Posterior vena cava (tissue), 2 donors: ENCODE data around the gene PNCK. TPM values are rescaled to one million over a fixed set of nuclear protein-coding genes. Genes with fewer than 3 reads are reported as not detected.
"Not testable (repeated sequence)": the region's sequence is repeated elsewhere in the genome, so short reads cannot be mapped to it uniquely, and the experiment has no call there.

ENCODE experiments used
- DNase-seq: peaks from one replicate; pipeline ENCODE4 v3.0.0-alpha.2; 2020; ENCODE audit warnings: low spot score
- intact Hi-C, 2 donors: fragments of 100-400 bp; cut with DNase I; formaldehyde crosslinking; loops; one replicate each; pipeline versions ENCODE4 v1.14.1 to v1.14.2; 2022 to 2023
- total RNA-seq, 2 donors: library from RNA; stranded (reverse); fragmentation: NEBNext Ultra II Directional; extraction: Animal tissue kit (Norgen Biotek cat#: 25700); gene quantifications; one replicate each; pipeline ENCODE4 v1.2.1, GENCODE V29; 2021
- donor health status: DM: yes; HTN: yes; CAD: no.
- donor health status: DM: yes; HTN: yes; CAD: no.

The PNCK gene
- total RNA-seq, 2 donors from 2014 or later: 41.1 to 58.9 TPM

- intact Hi-C loops: loop anchor here in 1 of 2 donors (10.0 kb wide), 1 partner anchor 86 kb away; no protein-coding TSS in a partner anchor
These were observed 27.4 kb upstream of the PNCK start for GRCh38 chrX:153700967-153701366.

DNA sequence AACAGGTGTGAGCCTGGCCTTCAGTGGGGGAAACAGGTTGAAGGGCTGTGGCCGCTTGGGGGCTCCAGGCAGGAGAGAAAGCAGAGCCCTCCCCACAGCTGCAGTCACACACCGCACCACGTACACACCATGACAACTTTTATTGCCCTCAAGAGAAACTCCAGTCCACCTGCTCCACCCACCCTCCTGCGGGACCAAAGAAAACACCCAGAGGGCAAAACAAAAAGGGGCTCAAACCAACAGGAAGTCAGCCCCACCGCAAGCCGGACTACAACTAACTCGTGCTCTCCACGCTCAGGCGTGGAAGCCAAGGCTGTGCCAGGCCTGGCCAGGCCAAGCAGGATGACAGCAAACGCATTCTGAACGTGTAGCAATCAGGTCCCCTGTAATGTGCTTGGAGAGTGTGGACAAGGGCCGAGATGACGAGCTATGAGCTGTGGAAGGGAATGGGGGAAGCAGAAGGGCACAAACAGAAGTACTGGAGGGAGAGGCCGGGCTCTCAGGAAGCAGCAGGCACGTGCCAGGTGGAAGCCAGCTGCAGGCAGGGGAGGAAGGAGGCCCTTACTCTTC is 26.8 kb upstream of the PNCK start:
- DNase-seq: no peak
- intact Hi-C loops: loop anchor here in 1 of 2 donors (10.0 kb wide), 1 partner anchor 86 kb away; no protein-coding TSS in a partner anchor

More at GRCh38 chrX:153700967-153701366, 27.4 kb upstream of the PNCK start:
- DNase-seq: no peak

- intact Hi-C loops: loop anchor here in 1 of 2 donors (10.0 kb wide), 1 partner anchor 85 kb away; no protein-coding TSS in a partner anchor
- DNase-seq: not testable (repeated sequence)
These were observed 26.3 kb upstream of the PNCK start for GRCh38 chrX:153699784-153700371.

GRCh38 chrX:153699210-153699783 is 25.7 kb upstream of the PNCK start:
- intact Hi-C loops, DNase-seq: not testable (repeated sequence)

DNA sequence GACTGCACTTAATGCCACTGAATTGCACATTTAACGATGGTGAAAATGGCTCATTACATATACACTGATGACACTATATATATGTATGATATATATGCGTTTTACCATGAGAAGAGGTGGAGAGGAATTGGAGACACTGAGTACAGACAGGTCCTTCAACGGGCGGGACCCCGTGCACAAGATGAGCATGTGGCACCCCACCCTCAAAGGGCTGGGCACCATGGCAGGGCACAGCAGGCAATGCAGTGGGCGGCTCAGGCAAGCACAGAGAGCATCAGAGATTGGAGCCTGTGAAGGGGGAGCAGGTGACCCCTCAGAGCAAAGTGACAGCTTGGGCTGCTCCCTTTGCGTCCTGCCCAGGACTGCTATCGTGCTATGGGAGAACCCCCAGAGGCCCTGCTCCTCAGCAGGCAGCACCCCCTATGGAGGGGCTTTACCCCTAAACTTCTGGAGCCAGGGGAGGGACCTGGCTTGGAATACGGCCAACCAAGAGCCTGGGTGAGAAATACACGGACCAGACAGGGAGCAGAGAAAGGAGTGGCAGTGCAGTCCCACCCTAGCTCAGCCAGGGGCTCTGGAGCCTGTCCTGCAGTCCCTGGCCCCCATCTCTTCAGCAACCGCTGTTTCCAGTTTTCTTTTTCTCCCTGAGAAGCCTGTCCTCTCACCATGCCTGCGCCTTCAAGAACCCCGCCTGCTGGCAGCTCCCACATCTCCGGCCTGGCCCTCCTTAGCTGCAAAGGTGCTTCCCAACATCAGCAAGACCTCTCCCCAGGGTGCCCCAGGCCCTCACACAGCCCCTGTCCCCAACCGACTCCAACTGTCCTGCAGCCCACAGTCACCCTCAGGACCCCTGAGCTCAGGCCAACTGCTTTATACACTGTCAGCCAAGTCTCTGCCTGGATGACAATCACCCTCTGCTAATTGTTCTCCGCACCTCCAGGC is 24.6 kb upstream of the PNCK start:
- intact Hi-C loops: no loop called here
- DNase-seq: no peak

DNA sequence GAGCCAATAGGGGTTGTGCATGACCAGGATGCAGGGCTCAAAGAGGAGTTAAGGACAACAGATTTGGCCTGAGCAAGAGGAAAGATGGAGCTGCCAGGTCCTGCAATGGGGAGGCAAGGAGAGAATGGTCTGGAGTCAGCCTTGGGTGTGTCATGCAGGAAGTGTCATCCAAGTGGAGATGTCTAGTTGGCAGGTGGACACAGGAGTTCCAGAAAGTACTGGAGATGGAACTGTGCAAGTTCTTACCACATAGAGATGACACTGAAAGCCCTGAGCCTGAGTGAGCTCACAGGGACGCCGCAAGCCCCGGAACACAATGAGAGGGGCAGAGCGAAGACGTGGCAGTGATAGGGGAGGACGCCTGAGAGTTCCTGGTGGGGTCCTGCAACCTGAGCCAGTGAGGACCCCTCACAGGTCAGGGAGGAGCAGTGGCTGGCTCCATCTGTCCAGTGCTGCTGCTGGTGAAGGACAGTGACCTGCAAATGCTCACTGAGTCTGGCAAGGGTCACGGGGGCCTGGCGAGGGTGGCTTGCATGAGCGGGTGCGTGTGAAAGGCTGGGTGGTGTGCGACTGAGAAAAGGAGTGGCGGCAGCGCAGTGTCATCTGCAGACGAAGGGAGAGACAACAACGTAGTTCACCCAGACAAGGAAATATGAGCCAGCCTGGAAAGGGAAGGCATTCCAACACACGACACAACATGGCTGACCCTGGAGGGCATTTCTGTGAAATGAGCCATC is 23.5 kb upstream of the PNCK start:
- DNase-seq, intact Hi-C loops: not testable (repeated sequence)

DNA sequence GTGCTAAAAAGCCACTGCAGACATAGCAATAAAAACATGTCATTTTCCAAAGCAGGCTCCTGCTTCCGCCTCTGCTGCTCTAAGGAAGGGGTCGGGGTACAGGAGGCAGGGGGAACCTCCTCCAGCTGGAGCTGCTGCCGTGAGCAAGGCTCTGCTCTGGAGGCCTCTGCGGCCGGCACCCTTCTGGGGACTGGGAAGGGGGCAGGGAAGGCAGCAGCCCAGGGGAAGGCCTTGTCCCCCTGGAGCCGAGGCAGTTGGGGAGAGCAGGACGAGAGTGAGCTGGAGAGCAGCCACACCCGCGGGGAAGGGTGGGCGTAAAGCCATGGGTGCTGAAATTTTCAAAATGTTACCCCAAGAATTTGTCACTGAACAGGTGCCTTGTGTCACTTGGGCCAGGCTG is 22.9 kb upstream of the PNCK start:
- DNase-seq, intact Hi-C loops: not testable (repeated sequence)

DNA sequence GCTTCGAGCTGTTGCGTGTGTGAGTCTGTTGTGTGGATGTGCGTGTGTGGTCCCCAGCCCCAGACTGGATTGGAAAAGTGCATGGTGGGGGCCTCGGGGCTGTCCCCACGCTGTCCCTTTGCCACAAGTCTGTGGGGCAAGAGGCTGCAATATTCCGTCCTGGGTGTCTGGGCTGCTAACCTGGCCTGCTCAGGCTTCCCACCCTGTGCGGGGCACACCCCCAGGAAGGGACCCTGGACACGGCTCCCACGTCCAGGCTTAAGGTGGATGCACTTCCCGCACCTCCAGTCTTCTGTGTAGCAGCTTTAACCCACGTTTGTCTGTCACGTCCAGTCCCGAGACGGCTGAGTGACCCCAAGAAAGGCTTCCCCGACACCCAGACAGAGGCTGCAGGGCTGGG is 22.5 kb upstream of the PNCK start:
- intact Hi-C loops: no loop called here
- DNase-seq: no peak

GRCh38 chrX:153694687-153695270 is 21.2 kb upstream of the PNCK start:
- intact Hi-C loops: no loop called here
- DNase-seq: no peak

DNA sequence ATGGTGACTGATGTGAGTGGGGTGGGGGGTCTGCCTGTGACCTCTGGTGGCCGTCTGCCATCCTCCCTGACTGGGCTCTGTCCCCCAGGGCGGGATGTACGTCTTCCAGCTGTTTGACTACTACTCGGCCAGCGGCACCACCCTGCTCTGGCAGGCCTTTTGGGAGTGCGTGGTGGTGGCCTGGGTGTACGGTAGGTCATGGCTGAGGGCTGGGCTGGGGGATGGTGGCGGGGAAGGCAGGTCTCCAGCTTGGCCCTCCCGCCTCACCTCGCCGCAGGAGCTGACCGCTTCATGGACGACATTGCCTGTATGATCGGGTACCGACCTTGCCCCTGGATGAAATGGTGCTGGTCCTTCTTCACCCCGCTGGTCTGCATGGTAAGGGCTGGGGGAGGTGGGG is 20.6 kb upstream of the PNCK start:
- DNase-seq, intact Hi-C loops: not testable (repeated sequence)

DNA sequence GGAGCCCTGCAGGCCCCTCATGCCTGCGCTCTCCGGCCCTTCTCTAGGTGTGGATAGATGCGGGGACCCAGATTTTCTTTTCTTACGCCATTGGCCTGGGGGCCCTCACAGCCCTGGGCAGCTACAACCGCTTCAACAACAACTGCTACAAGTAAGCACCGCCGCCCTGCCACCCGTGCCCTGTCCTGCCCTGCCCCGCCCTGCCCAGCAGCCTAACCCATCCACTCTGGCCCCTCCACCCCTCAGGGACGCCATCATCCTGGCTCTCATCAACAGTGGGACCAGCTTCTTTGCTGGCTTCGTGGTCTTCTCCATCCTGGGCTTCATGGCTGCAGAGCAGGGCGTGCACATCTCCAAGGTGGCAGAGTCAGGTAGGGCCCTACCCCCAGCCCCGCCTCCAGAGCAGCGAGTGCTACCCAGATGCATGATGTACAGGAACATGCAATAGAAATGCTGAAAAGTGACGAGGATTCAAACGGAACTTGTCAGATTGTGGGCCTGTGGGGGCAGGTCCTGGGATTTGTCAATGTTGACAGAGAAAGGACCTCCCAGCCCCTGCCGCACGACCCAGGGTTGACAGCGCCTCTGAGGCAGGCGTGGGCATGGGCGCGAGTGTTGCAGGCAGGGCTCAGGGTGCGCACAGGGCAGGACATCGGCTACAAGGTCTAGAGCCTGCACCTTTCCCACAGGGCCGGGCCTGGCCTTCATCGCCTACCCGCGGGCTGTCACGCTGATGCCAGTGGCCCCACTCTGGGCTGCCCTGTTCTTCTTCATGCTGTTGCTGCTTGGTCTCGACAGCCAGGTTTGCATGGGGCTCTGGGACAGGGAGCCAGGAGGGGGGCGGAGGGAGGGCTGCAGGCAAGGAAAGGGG is 19.8 kb upstream of the PNCK start:
- intact Hi-C loops: no loop called here
- DNase-seq: no peak

GRCh38 chrX:153692611-153693156 is 19.1 kb upstream of the PNCK start:
- intact Hi-C loops: no loop called here
- DNase-seq: no peak

DNA sequence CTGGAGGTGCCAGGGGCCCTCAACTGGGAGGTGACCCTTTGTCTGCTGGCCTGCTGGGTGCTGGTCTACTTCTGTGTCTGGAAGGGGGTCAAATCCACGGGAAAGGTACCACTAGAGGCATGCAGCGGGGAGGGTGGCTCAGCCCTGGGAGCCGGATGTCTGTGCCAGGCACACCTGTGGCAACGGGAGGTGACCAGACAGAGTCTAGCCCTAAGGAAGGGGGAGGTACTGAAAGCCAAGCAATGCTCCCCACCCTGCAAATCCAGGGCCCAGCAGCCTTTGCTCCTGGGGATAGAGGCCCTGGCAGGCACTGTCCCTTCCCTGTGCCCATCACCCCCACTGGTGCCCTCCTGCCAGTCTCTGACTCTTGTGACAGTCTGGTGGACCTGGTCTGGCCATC is 18.4 kb upstream of the PNCK start:
- intact Hi-C loops: no loop called here
- DNase-seq: no peak

DNA sequence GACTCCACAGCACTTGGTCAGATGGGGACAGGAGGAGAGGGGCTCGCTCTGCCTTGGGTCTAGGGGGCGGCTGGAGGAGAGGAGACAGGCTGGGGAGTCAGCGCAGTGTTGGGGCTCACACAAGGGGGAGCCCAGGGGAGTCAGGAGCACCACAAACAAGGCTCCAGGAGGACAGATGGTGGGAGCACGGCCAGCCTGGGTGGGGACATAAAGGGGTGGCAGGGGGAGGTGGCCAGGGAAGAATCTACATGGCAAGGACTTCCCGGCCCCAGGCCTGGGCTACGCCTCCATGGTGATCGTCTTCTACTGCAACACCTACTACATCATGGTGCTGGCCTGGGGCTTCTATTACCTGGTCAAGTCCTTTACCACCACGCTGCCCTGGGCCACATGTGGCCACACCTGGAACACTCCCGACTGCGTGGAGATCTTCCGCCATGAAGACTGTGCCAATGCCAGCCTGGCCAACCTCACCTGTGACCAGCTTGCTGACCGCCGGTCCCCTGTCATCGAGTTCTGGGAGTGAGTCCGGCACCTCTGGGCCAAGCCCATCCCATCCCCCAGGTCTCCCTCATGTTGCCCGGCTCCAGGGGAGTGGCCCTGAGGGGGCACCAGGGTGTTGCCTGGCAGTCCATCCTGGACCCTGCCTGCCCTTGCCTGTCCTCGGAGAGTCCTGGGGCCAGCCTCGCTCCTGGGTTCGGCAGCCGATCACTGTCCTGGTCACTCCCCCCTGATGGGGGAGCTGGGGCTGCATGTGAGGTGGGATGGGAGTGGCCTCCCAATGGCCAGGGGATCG is 17.6 kb upstream of the PNCK start:
- intact Hi-C loops, DNase-seq: not testable (repeated sequence)

GRCh38 chrX:153690466-153690865 is 16.9 kb upstream of the PNCK start:
- no peak for DNase-seq
- intact Hi-C loops: no loop called here

- intact Hi-C loops: no loop called here
- no peak for DNase-seq
These were observed 16.2 kb upstream of the PNCK start for GRCh38 chrX:153689654-153690465.
